AG20443 (cell line): Measurements from ENCODE around the gene GAB4.
A peak's percentile ranks its signal among the peaks of the same experiment; 100 is the strongest.
"Not testable (repeated sequence)": the region's sequence is repeated elsewhere in the genome, so short reads cannot be mapped to it uniquely, and the experiment has no call there.

Source experiments
- DNase-seq: peaks from one replicate; pipeline ENCODE4 v3.0.0; 2012; ENCODE audit warnings: low spot score, mixed read lengths

Gene GAB4, protein sequence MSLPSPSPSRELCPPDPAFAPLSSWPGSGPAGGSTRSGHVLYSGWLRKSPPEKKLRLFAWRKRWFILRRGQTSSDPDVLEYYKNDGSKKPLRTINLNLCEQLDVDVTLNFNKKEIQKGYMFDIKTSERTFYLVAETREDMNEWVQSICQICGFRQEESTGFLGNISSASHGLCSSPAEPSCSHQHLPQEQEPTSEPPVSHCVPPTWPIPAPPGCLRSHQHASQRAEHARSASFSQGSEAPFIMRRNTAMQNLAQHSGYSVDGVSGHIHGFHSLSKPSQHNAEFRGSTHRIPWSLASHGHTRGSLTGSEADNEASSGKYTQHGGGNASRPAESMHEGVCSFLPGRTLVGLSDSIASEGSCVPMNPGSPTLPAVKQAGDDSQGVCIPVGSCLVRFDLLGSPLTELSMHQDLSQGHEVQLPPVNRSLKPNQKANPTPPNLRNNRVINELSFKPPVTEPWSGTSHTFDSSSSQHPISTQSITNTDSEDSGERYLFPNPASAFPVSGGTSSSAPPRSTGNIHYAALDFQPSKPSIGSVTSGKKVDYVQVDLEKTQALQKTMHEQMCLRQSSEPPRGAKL

DNA sequence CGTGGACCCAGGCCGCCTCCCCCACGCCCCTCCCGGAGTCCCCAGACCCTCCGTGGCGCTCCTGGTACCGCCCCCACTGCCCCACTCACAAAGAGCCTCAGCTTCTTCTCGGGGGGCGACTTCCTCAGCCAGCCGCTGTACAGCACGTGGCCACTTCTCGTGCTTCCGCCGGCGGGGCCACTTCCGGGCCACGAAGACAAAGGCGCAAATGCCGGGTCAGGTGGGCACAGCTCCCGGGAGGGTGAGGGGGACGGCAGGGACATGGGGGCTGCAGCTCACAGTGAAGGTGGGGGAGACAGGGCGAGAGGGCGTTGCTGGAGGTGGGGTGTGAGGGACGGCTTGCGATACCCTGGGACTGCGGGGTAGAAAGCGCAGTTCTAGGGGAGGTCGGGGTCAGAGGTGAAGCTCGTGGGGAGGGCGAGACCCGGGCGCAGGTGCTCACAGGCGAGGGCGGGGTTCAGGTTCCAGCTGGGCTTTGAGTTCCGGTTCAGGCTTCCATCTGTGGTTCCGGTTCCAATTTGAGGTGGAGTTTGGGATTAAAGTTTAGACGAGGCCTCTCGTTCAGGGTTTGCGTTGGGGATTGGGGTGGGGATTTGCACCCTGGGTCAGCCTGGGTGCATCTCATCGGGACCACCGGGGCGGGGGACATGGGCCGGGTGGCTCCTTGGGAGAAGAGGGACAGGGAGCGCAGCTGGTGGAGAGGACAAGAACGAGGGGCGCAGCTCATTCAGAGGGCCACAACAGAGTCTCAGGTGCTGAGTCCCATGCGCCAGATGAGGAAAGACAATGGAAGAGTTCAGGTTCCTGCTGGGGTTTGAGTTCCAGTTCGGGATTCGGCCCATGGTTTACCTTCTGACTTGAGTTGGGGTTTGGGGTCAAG is at the start of gene GAB4:
Gene GAB4 (minus strand): TSS at position 371 of the 880 bp plus-strand sequence. CDS start 108 bp downstream, at position 263.
- DNase-seq, result peak; percentile 6

DNA sequence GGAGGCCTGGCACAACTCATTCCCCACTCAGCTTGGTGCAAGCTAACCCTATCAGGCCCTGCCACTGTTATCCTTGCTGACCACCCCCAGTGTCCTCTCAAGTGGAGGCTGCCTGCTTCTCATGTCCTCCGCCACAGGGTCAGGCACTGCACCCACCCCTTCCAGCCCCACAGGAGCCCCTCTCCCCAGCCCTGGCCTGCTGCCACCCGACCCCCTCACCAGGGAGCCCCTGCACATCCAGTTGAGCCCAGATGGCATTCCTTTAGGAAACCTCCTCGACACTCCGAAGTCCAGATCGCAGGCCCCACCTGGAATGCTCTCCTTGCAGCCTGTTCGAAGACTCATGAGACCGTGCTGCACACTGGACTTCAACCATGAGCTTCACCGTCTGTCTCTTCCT is 48.8 kb upstream of the GAB4 start:
- no peak for DNase-seq

- no peak for DNase-seq
Measured at GRCh38 chr22:17056058-17056457, 48.0 kb upstream of the GAB4 start.

- no peak for DNase-seq
Measured at GRCh38 chr22:17047656-17048055, 39.6 kb upstream of the GAB4 start.

DNA sequence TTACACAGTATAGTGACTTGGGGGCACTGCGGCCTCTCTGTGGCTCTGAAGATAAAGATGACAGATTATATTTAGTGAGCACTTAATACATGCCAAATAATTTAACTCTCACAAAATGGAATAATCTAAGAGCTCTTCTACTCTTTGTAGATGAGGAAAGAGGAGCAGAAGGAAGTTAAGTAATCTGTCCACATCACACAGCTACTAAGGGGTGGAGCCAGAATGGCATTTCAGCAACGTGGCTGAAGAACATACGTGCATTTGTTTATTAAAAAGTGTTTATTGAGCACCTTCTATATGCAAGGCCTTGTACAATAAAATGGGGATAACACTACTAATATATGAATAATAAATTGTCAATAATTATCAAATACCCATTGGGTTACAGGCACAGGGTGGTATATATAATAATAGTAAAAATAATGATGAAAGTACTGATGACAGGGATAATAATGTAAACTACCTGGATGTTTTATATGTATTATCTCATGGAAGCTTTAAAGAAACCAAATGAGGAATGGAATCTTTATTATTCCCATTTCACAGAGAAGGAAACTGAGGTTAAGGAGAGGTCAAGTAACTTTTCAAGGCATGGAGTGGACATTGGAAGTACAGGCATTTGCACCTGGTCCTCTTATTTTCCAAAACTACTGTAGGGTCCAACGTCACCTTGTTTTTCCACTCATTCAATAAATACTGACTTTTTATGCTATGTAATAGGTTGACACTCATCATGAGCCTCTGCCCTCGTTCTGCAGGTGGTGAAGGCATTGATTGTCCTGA is 38.7 kb upstream of the GAB4 start:
- DNase-seq, result no peak

DNA sequence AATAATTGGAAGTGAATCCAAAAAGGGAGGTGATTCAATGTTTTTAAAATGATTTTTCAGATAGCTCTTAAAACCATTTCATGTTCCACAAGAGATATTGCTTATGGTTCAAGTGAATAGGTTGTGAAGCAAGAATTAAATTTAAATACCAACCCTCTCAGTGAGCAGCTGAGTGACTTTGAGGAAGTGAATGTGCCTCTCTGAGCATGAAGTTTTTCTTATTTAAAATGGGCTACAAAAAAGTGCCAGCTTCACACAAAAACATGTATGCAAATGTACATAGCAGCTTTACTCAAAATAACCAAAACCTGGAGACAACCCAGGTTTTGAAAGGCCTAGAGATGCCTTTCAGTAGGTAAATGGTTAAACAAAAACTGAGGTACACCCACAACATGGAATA is 35.5 kb upstream of the GAB4 start:
- DNase-seq, result no peak

DNA sequence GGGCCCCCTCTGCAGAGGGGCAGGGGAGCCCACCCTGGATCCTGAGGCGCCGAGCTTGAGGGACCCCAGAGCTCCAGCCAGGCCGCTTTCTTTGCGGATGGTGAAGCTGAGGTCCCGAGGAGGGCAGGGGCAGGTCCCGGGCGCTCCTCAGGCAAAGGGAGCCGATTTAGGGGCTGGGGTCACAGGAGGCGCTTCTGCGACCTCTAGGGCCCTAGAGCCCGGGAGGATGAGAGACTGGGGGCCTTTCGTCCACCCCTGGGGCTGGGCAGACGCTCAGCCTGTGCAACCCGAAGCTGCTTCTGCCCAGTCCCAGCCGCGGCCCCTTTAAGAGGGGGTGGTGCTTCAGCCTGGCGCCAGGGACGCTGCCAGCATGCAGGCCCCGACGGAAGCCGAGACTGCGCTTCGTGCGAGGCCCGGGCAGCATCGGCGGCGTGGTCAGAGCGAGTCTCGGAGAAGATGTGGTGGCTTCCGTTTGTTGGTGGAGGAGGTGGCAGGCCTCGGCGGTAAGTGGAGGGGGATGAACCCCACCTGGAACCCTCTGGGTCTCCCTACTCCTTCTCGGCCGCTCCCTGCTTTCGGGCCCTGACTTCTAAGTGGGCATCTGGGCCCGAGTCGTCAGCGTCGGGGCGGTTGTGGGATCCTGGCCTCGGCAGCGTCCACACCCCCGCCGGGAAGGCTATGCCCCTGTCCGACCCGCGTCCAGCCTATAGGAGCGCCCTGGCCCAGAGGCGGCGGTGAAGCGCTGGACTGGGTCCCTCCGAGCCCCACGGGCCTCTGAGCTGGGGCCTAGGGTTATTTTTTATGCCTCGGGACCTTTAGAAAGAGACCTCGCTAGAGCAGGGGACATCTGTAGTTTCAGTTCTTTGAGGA is 29.1 kb upstream of the GAB4 start:
- DNase-seq, result peak; percentile 72

DNA sequence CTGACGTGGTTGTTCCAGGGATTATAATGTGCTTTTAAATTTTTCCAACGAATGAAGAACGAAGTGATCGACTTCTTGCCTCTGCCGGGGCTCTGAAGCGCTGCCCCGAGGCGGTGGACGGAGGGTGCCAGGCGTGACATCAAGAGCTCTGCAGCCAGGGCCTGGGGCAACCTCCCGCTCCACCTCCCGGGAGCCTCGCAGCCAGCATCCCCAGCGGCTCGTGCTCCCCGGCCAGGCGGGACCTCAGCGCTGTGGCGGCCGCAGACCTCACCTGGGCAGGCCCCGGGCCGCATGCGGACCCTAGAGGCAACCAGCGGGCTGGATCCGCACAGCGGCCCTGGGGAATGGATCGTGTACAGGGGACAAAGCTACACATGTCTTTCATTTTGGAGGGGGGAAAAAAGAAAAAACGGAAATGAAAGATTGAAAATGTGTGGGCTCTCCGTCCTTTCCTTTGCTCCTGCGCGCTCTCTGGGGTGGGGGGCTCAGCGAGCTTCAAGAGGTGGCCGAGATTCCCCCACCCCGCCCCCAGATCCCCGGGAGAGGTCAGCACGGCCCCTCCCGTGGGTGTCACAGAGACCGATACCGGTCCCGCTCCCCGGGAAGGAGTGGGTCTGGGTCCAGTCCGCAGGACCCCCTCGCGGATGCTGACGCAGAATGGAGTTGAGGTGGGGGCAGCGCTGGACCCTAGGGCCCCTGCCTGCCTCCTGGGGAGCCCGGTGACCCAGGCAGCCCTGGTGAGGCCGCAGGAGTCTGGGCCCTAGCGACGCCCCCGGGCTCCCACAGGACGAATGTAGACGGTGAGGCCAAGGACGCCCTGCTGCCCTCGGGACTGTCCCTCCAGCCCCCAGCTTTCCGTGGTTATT is 28.2 kb upstream of the GAB4 start:
- peak; percentile 49 for DNase-seq

- no peak for DNase-seq
Measured at GRCh38 chr22:17035246-17035645, 27.2 kb upstream of the GAB4 start.

- DNase-seq, result not testable (repeated sequence)
Measured at GRCh38 chr22:17034532-17034931, 26.5 kb upstream of the GAB4 start.

DNA sequence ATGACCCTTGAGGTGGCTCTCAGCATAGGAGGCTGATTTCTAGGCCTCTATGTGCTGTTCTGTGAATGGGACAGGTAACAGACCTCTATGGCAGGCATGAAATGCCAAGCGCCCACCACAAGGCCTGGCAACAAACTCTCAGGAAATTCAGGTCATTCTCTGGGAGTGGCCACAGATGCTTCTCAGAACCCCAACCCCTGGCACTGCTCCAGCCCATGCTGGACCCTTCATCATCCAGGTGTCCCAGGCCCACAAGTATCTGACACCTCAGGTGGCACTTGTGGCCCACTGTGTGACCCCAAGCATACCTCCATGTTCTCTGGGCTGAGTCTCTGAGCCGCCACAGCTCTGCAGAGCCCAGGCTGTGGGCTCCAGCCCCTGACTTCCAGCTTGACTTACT is 24.3 kb upstream of the GAB4 start:
- not testable (repeated sequence) for DNase-seq

DNA sequence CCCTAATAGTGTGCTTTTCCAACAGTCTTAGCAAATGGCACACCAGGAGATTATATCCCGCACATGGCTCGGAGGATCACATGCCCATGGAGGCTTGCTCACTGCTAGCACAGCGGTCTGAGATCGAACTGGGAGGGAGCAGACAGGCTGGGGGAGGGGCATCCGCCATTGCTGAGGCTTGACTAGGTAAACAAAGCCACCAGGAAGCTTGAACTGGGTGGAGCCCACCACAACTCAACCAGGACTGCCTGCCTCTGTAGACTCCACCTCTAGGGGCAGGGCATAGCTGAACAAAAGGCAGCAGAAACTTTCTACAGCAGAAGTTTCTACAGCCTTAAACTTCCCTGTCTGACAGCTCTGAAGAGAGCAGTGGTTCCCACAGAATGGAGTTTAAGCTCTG is 16.4 kb upstream of the GAB4 start:
- DNase-seq, result not testable (repeated sequence)

DNA sequence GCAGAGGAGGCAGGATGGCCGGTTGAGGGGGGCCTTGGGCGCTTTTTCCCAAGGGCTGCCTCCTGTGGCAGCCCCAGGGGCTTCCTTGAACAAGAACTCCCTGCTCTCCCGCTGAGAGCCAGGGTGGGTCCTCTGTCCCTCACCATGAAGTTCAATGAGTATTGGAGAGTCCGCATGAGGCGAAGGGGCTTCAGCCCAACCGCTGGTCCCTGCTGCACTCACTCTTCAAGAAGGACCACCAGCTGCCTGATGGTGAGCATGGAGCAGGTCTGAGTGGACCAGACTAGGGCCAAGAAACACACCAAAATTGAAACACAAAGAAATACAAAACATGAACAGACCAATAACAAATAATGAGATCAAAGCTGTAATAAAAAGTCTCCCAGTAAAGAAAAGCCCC is 7.5 kb upstream of the GAB4 start:
- DNase-seq, result not testable (repeated sequence)

- DNase-seq, result not testable (repeated sequence)
Measured at GRCh38 chr22:17014101-17014440, 6.0 kb upstream of the GAB4 start.

GRCh38 chr22:17013396-17014100 is 5.5 kb upstream of the GAB4 start:
- DNase-seq, result no peak

DNA sequence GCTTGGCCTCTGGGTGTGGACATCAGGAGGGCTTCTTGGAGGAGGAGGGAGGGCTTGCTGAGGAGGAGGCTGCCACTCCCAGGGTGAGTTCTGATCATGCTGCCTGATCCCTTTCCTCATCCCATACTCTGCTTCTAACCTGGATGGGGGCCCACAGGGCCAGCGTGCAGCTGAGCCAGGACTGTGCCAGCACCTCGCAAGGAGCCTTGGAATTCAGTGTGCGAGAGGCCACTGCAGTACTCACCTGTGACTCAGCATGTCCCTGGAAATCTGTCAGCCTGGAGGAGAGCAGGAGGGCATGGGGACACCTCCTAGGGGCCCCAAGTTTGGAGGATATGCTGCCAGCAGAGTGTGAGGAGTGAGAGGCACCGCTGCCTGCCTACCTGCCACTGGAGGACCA is 4.2 kb upstream of the GAB4 start:
- DNase-seq, result no peak

DNA sequence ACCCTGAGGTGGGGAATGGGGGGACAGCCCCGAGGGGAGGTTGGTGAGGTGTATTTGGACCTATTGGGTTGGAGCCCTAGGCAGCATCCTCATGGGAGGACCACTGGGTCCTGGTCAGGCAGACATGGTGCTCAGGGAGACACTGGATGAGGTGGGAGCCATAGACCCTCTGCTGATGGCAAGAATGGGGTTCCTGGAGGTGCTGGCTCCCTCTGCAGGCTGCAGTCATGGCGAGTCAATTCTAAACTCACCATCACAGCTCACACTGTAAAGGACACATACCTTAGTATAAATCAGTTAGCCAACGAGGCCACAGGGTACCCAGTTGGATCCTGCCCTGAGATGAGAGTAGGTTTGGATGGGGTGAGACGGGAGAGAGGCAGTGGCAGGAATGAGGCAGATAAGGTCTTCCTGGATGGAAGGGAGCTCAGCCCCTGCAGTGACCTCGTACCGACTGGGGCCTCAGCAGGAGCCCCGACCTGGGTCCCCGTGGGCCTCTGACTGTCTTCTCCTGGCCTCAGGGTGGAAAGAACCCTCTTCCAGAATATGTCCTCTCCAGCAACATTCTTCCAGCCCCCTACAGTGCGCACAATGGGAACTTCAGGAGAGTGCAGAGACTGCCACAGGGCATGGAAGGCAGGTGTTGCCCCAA is 1.7 kb upstream of the GAB4 start:
- no peak for DNase-seq

DNA sequence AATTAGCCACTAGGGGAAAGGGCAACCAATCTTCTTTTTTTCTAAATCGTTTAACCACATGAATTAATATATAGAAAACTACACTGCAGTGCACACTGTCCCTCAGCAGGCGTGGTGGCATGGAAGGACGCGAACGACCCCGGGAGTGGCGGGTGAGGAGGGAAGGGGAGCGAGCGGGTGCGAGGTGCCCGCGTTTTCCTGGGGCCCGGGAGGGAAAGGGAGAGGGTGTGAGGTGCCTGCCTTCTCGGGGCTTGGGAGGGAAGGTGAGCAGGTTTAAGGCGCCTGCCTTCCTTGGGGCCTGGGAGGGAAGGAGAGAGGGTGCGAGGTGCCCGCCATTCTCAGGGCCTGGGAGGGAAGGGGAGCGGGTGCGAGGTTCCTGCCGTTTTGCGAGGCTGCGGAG is 765 bp downstream of the GAB4 start:
- DNase-seq, result peak; percentile 4

DNA sequence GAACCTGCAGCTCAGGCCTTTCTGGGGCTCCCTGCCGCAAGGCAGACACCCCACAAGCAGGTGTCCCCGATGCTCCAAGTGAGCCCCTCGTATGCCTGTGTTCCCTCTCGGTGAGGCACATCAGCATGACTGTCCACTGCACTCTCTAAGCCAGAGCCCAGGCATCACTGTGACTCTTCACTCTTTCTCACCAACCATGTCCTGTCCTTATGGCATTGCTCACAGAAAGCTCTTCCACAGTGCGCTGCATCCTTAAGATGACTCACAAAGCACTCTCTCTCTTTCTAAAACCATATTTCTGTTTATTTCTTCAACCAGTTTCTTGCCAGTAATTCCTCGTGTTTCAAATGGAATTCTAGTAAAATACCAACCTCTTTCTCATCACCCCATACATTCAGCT is 18.1 kb downstream of the GAB4 start:
- no peak for DNase-seq
